GM19372 (cell line): Measurements from ENCODE around the gene BGN.

Source experiments
- ATAC-seq: cut with Tn5 transposase; IDR thresholded peaks from one replicate; pipeline ENCODE4 v1.9.1; 2021; ENCODE audit warnings: mild to moderate bottlenecking, low read depth, moderate library complexity; ENCODE audit not compliant: unreplicated experiment

The BGN gene

DNA sequence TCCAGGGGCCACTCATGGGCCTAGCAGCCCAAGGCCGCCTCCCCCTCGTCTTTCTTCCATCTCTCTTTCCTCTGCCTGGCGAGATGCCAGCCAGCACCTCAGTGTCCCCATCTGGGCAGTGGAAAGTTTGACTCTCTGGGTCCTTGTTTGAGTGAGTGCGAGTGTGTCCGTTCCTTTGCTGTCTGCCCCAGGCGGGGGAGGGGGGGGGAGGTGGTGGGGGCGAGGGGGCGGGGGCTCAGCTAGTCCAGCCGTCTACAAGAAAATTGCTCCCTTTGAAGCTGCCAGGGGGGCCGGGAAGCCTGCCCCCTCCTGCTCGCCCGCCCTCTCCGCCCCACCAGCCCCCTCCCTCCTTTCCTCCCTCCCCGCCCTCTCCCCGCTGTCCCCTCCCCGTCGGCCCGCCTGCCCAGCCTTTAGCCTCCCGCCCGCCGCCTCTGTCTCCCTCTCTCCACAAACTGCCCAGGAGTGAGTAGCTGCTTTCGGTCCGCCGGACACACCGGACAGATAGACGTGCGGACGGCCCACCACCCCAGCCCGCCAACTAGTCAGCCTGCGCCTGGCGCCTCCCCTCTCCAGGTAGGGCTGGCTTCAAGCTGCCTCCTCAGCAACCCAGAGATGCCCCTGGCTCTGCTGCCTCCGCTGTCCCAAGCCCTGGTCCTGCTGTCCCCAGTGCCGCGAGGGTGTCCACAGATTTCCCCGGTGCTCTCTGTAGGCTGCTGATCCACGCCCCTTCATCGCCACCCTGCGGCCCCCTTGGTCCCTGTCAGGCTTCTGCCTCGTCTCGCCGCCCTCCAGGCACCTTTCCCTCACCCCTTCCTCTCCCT is at the start of gene BGN:
TSS of gene BGN (plus strand) at position 440 of the 821 bp plus-strand sequence. CDS start 9,652 bp downstream, outside the sequence.
- ATAC-seq = no peak

DNA sequence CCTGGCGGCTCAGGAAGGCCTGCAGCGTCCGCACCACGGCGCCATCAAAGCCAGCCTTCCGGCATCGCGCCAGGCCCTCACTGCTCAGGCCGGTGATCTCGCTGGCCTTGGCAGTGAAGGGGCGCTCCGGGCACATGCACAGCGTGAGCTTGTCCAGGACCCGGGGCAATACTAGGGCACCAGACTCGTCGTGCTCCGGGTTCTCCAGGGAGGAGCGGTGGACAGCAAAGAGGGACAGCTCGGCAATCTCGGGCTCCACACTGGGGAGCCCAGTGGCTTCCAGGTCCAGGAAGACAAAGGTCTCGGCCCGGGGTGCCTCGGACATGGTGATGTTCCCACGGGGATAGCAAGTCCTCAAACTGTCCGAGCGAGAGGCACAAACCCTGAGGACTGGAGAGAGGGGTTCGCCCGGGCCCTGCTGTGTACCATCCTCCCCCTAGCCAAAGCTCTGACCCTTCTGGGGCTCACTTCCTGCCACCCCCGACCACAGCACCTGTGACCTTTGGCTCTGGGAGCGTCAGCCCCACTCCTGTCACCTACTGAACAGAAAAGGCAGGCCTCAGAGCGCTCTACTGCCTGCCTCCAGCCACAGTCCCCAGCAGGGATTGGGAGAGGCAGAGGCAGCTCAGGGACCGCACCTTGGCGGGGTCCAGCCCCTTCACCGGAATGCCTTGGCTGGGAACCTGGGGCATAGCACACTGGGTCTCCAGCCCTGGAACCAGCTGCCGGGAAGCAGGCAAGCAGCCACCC is 49.5 kb upstream of the BGN start:
- no peak for ATAC-seq

DNA sequence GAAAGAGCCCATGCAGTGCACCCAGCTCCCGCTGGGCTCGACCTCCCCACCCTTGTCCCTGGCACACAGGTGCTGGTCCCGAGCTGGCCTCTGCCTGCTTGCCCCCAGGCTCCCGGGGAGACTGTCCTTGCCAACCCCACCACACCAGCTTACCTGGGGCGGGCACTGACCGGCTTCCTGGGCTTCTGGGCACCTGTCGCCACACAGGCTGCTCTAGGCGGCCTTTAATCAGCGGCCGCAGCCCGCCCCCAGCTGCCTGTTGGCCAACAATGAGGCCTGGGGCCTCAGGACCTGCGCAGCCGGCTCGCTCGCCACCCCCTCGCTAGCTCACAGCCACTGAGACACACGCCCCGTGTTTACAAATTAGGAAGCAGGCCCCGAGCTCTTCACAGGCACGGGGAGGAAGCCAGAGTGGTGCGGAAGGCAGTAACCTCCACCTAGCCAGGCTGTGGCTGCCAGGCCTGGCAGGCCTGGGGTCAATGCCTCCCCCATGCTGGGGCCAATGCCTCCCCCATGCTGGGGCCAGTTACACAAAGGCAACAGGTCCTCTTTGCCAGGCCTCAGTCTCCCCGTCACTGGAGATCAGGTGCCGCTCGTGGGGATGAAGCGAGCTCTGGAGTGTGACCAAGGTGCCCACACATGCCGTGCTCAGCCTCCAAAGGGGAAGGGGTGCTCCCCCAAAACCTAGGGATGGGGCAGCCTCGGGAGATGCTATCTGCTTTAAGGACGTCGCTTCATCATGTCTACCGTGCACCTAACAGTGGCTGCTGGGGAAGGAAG is 48.7 kb upstream of the BGN start, which contains the start of gene TREX2:
TSS of gene TREX2 (minus strand) at position 201 of the 780 bp plus-strand sequence. CDS start 626 bp downstream, outside the sequence.
- ATAC-seq = no peak

DNA sequence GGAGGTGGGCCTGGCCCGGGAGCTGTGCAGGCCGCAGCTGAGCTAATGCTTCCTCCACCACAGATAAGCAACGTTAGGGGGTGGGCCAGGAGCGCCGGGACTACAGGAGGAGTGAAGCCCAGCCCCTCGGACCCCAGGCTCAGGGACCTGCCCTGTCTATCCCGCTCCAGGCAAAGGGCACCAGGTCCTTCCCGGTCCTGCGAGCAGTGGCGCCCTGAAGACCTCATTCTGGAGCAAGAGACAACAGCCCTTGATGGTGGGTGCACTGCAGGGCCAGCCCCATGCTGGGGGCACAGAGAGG is 48.2 kb upstream of the BGN start:
- ATAC-seq = no peak

DNA sequence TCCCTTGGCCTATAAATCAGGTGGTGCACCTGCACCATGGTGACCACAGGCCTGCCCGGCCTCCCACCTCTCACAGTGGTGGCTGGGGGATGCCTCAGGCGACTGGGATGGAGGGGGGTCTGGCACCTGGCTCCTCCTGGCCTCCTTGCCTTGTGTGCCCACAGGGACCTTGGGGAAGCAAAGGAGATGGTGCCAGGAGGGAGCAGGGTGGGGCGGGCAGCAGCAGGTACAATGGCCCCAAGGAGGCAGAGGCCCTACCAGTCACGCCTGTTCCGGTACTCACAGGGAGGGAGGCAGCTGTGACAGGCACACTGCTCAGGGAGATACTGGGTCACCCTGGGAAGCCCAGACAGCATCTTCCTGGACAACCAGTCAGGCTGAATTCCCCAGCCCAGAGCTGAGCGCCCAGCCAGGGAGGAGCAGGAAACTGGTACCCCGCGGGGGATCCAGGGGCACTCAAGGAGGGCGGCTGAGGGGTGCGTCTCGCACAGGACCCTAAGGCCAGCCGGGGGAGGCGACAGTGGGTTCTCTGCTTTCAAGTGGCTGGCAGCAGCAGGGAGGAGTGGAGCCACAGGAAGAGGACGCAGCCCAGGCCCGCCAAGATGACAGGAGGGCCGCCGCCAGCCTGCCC is 47.7 kb upstream of the BGN start:
- no peak for ATAC-seq

DNA sequence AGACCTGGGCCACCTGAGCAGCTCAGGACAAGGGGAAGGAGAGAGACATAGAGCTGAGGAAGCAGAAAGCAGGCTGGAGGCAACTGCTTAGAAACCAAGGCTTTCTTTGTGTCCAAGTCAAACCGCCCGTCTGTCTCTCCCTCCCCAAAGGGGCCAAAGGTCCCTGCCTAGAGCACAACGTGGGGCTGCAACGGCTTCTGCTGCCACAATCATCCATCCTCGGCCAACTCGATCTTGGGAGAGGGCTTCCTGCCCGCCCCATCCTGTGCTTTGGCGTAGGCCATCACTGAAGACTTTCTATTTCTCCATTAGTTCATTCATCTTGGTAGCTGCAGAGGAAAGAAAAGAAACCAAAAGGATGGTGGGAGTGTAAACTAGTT is 47.2 kb upstream of the BGN start:
- no peak for ATAC-seq

DNA sequence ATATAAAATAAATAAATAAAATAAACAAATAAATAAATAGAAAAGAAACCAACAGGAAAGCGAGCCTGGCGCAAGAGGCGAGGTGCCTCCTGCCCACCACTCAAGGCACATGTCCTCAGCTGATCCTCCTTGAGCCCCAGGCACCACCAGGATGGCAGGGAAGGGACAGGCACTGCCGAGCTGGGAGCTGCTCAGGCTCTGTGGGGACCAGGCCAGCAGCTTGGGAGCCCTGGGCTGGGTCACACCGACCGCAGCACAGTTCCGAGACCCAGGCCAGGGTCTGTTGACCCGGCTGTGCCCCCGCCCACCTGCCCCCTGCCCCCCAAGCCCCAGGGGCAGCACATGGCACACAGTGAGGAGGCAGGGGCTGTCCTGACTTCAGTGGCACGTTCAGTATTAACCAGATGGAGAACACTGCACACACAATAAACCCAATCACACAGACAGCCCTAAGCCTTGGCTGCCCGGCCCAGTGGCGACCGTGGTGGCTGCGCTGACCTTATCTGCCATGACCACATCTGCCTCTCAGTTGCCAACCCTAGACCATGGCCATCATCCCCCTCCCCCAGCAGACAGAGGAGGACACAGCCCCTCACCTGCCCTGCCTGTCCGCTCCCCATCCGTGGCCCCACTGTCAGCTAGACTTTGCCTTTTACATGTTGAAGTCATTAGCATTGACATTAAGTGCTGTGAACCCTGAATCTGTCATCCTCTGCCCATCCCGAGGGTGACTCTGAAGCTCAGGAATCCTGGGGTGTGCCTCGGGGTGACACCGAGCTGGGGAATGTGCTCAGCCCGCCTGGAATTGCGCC is 46.0 kb upstream of the BGN start:
- ATAC-seq = no peak

DNA sequence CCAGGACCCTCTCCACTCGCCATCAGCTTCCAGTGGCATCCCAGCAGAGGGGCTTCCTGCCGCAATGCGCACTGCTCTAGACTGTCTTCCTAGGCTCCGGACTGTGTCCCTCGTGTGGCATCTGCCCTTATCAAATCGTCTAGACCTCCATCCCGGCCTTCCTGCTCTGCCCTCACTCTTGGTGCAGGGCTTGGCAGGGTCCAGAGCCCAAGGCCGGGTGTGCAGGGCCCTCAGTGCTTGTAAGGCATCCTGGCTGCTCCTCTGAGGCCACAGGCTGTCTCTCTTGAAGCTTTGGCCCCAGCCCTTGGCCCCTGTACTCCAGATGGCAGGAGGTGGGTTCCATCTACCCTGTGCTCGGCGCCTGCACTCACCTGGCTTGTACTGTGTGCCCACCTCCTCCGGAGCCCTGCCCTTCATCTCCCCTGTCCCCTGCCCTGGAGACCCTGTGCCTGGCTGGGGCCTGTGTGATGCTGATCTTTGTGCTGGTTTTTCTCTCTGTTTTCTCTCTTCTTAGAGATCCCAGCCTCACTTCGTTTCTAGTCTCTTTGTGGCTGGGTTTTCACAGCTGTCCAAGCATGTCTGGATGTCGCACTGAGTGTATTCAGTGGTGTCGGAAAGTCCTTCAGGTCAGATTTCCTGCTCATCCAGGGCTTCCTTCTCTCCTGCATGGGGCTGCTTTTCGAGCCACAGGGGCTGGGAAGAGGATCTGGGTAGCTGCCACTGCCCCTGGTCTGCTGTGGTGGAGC is 45.2 kb upstream of the BGN start:
- ATAC-seq = no peak

DNA sequence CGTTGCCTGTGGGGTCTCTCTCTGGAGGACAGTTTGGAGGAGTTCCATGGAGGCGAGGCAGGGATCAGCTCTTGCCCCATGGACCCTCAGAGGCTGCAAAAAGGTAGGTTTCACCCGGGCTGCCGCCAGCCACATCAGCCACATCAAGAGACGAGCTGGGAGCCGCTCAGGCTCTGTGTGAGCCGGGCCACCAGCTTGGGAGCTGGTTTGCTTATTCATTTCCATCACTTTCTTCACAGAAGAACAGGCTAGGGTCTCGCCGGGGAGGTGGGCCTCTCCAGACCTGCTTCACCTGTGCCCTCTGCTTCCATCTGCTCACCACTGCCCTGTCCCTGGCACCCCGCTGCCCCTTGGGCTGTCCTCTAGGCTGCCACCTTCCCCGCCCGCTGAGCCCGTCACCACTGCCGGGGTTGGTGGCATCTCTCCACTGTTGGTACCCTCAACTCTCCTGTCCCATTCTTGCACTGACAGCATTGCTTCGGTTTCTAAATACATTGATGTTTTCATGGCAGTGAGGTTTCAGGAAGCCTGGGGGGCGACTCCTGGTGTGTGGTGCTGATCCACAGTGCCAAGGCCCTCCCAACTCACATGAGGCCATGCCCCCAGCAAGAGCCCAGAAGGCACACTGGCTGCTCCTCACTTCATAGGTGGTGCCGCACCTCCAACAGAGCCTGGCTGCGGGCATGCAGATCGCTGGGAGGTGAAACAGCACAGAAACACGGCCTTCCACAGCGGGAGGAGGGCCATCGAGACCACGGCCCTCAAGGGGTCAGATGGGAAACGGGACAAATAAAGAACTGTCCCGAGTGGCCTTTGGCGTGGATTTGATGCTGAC is 44.4 kb upstream of the BGN start:
- ATAC-seq = no peak

DNA sequence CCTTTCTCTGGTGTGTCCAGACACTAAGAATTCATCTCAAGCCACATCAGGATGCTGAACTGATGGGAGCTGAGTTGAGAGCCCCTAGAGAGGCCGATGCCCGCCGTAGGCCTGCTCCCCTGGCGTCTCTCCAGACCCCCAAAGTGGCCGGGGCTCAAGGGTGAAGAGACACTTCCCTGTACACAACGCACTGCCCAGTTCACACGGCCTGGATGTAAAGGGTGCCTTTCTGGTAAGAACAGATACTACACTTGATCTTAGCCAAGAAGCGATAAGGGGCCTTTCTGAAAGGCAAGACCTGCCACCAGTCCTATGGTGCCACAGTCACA is 43.9 kb upstream of the BGN start:
- ATAC-seq = no peak

DNA sequence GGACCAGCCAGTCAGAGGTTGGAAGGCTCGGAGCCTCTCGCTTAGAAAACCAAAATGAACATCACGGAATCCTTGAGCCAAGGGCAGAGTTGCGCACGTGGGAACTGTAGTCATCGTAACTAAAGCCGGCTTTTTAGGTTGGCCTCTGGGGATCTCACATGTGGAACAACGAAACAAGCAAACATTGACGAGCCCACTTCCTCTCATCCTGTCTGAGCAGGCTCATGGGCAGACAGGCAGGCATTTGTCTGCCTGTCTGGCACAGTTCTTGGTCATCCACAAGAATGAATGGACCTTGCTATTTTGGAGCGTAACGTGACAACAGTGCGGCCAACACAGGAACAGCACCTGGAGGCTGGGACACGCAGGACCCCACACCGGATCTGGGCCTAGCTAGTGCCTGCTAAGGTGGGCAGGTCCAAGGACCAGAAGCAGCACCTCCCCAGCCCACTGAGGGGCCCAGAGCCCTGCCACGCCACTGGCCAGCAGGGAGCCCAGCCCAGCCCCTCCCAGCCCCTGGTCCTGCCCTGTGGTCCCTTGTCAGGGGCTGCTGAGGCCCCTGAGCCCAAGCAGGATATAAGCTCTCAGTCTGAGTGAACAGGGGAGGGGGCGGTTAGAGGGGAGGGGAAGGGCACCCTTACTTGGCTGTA is 39.8 kb upstream of the BGN start:
- ATAC-seq = no peak

DNA sequence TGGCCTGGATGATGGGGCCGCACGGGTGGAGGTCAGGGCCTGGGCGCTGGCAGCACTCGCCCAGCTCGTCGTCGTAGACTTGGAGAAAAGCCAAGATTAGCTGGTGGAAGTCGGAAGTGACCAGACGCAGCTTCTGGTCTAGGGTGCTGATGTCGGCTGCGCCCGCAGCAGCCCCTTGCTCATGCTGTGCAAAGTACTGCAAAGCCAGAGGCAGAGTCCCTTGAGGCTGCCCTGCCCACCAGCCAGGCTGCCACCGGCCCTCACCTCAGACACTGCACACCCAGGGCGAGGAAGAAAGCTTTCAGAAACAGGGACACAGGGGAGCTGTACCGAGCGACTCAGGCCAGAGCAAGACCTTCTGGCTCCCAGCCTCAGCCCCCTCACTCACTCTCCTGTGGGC is 39.2 kb upstream of the BGN start:
- ATAC-seq = no peak

DNA sequence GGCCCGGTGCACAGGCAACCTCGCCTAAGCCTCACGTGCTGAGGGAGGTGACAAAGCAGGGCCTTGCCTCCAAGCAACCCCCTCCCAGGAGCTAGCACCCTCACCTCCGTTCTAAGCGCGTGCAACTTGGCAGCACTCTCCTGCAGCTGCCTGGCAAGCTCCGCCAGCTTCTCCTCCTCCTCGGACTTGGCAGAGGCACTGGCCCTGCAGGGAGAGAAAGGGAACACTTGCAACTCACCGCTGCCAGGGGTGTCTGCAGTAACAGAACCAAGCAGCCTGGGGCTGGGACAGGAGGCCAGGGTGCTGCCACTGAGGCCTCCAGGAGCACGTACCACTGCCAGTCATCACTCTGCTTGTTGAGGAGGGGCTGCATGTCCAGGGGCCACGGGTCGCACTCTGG is 38.6 kb upstream of the BGN start:
- no peak for ATAC-seq

DNA sequence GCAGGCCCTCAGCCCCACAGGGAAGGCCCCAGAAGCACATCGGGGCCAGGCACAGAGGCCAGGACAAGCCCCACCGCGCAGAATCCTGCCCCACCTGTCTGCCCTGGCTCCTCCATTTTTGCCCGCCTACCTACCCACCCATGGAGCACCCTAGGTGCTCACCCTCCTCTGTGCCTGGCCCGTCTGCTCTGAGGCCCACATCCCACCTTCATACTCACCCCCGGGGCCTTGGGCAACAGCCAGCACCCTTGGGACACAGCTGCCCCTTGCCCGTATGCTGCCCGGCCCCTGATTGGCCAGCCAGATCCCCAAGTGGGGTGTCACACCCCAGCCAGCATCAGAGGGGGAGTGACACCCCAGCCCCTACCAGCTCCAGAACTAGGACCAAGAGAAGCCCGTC is 38.1 kb upstream of the BGN start:
- ATAC-seq = no peak

DNA sequence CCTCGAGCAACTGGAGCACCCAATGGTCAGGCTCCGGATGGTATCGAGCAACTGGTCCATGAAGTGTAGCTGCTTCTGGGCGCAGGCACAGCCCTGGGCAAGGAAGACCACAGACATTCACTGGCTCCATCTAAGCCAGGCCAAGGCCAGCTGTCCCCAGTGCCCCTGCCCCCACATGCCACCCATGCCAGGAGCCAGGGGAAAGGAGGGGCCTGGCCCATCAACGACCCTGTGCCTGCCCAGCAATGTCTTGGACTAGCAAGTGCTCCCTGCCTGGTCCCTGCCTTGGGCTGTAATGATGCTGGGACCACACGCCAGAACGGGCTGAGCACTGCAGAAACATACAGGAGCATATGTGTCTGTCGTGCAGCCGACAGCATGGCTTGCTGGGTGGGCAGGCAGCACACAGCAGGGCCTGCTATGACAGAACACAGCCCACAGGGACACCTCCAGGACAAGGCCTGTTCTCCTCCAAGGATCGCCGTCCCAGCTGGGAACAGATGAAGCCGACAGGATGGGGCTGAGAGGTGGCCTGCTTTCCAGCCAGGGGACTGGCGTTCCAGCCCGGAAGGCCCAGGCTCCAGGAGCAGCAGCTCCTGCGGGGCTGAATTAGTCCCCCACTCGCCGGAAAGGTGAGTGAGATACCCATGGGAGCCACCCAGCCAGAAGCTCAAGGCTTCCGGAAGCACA is 37.5 kb upstream of the BGN start:
- ATAC-seq = no peak

DNA sequence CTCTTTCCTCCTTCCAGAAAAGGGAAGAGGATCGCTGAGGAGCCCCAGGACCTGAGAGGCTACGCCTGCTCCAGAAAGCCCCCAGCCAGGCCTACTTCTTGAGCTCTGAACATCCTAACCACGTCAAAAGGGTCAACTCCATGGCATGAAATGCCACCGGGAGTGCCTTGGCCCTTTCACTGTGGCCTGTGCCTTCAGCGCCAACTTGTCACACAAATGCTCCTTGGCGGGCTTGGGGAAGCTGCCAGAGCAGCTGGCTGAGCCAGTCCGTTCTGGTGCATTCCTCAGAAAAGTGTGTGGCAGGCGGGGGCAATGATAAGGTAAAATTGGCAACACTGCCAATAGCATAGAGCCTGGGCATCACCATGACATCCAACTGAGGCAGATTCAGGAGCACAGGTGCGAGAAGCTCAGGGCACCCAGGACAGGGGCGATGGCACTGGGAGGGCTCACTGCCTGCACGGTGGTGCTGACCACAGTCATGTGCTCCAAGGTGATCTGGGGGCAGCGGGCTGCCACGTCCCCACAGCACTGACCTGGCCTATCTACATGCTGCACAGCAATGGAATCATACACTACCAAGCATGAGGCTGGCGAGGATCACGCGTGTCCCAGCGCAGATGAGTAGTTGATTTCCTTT is 36.8 kb upstream of the BGN start:
- ATAC-seq = no peak

DNA sequence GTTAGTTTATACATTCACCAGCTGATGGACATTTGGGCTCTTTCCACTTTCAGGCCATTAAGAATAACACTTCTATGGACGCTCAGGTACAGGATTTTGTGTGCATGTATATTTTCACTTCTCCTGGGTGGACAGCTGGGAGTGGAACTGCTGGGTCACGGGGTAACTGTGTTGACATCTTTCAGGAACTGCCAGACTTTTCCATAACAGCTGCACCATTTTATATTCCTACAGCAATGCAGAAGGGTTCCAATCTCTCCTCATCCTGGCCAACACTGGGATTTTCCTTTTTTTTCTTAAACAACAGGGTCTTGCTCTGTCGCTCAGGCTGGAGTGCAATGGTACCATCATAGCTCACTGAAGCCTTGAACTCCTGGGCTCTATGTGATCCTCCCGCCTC is 36.3 kb upstream of the BGN start:
- ATAC-seq = no peak
